ENCODE measurements around the gene MYRF.

MYRF gene

DNA sequence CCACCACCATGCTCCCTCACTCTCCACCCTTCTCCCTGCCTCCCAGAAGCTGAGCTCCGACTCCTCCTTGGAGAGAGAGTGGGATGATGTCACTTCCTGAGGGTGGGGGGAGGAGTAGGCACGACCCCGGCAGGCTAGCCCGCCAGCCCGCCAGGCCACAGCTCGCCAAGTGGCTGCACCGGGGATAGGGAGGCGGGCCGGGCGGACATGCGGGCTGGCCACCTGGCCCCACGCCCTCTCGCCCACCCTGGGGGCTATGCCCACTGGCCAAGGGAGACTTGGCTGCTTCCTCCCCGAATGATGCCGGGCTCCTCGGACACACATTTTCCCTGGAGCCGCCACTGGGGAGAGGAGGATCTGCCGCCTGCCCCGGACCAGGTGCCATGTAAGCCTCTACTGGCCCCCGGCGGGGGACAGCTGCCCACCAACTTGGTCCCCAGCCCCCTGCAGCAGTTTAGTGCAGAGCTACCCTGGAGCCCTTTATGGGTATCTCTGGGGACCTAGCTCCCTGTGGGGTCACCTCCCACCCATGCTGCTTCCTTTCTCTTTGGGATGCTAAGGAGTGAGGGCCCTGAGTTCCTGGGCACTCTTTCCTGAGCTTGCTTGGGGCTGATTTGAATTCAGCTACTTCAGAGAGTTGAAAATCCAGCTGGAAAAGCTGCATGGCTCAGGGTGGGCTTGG, 33.7 kb upstream of the MYRF start:
- no peak for DNase-seq (ENCODE audit: low read depth)

DNA sequence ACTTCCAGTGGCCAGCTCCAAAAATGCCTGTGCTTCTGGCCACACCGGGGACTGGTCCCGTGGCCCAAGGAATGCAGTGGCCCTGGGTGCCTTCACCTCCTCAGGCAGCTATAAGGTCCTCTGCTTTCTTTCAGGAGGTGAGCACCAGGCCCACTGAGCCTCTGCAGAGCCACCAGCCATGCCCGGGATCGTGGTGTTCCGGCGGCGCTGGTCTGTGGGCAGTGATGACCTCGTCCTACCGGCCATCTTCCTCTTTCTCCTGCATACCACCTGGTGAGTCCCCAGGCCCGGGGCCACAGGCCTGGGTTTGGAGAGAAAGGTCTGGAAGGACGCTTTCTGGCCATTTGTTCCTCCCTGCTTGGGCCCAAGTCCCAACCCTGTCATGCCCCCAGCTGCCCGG, 32.5 kb upstream of the MYRF start:
- no peak for DNase-seq (ENCODE audit: low read depth)

DNA sequence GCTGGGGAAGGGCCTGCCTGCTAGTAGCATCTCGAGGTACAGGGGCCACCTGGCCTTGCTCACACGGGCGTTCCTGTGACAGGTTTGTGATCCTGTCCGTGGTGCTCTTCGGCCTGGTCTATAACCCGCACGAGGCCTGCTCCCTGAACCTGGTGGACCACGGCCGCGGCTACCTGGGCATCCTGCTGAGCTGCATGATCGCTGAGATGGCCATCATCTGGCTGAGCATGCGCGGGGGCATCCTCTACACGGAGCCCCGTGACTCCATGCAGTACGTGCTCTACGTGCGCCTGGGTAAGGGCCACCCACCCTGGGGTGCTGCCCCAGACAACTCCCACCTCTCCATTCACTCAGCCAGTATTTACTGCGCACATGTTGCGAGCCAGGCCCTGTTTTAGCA, 31.8 kb upstream of the MYRF start:
- no peak for DNase-seq (ENCODE audit: low read depth)

DNA sequence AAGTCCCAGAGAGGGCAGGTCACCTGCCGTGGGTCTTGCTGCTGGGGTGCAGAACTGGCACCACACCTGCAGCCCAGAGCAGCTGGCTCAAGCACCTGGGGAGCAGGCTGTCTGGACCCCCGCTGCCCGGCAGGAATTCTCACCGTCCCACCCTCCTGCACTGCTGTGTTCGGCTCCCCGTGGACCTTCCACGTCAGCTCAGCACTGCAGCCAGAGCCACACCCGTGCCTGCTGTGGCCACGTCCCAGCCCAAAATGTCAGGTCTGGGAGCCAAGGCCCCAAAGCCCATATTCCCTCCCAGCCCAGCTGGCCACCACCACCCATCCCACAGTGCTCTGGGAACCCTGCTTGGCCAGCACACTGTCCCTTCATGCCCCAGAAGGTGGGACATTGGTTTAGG, 28.0 kb upstream of the MYRF start:
- DNase-seq (ENCODE audit: low read depth) = no peak

DNA sequence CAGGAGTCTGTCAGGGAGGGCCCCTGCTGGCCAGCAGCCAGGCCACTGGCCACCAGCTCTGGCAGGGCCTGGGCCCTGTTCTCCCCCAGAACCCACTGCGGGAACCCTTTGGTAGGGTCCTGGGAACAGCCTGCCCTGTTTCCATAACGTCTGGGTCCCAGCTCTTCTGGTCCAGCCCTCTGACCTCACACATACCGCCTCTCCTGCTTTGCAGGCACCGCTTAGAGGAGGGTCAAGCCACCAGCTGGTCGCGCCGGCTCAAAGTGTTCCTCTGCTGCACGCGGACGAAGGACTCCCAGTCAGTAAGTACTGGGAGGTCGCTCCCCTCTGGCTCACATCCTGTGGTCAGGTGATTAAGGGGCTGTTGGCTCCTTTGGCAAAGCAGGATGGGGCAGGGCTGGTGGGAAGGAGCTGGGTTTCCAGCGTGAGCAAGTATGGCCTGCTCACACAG, 26.6 kb upstream of the MYRF start:
- no peak for DNase-seq (ENCODE audit: low read depth)

DNA sequence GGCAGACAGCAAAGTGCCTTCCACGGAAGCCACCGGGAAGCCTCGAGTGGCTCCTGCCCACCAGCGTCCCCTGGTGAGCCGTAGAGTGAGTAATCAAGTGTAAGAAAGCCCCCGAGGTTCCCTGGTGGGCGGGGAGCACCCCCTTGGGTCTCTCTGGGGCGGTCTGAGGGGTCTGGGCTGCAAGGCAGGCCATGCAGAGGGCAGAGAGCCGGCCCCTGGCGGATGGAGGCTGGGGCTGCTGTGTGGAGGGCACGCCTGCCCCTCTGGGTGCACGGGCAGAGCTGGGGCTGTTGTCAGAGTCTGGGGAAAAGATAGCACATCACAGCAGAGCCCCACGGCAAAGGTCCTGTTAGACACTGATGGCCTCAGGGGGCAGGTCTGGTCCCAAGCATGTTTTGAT, 25.7 kb upstream of the MYRF start:
- no peak for DNase-seq (ENCODE audit: low read depth)

DNA sequence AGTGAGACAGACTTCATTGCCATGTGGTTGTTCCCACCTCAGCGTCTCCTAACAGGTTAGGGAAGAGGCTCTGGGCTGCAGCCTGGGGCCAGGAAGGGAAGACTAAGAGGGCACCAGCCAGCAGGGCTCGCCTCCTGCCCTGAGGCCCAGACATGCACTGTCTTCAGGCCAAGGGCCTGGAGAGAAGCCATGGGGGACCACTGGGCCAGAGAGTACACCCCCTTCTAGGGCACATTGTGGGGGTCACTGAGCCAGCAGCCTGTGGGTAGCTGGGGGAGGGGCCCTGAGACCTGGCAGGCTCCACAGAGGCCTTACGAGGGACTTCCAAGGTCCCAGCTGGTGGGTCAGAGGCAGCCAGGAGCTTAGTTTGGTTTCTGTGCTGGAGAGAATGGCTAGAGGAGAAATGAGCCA, 25.0 kb upstream of the MYRF start:
- no peak for DNase-seq (ENCODE audit: low read depth)

DNA sequence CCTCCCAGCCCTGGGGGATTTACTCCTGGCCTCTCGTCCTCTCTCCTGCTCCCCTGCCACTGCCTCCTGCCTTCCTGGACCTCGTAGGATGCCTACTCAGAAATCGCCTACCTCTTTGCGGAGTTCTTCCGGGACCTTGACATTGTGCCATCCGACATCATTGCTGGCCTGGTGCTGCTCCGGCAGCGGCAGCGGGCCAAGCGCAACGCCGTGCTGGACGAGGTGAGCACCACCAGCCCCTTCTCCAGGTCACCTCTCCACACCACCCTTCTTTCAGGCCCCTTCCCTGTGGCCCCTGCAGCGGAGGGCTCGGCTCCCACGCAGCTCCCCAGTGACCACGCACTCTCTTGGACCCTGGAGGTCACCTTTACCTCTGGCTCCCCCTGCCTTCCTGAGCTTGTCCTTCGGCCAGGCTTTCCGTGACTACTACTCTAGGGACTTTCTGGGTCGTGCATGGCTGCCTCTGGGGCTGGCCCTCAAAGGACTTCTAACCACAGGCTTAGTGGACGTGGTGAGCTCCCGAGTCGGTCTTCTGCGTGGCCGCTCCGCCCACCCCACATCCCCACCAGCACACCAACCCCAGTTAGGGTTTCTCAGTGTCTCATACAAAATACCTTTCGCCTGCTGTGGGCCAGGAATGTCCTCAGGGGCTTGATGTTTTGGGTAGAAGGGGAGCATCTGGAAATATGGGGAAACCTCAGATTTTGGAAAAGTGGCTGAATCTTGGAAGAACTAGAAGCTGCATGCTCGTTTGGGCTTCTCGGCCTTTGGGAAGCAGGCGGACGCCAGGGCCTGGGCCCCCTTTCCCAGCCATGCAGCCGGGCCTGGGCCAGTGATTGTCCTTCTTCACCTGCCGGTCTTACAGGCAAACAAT, 24.1 kb upstream of the MYRF start:
- DNase-seq (ENCODE audit: low read depth) = no peak

DNA sequence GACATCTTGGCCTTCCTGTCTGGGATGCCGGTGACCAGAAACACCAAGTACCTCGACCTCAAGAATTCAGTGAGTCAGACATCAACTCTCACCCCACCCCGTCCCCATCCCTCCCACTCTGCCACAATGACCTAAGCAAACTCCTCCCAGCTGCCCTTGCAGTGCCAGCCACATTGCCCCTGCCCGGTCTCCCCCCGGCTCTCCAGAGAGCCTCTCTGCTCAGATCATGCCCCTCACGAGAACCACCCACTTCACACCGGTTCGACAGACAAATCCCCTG, 23.6 kb upstream of the MYRF start:
- no peak for DNase-seq (ENCODE audit: low read depth)

DNA sequence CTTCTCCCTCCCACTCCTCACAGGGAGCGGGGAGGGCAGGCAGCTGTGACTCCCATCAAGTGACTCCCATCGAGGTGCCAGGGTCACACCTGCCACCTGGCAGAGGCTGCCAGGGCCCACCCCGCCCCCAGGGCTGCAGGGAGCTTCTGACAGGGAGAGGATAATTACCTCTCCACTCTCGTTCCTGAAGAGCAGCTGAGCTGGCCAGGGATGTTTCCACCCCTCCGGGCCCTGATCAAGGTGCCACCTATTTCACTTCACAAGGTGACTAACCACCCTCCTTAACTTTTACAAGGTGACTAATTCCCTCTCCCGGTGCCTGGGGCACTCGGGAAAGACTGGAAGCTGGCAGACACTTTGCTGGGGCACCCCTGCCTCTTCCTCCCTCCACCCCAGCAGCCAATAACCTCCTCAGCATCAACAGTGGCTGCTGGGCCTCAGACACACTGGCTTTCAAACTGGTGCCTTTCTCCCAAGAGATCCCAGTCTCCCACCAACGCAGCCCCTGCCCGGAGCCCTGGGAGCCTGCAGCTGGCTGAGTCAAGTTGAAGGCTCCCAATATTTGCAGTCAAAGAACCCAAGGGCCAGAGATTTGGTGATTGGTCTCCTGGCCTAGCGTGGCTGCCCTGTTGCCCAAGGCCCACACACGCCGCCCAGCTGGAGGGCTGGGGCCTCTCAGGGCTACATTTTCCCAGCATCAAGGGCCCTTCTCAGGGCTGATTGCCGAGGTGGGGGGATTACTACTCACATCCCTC, 22.0 kb upstream of the MYRF start:
- no peak for DNase-seq (ENCODE audit: low read depth)

DNA sequence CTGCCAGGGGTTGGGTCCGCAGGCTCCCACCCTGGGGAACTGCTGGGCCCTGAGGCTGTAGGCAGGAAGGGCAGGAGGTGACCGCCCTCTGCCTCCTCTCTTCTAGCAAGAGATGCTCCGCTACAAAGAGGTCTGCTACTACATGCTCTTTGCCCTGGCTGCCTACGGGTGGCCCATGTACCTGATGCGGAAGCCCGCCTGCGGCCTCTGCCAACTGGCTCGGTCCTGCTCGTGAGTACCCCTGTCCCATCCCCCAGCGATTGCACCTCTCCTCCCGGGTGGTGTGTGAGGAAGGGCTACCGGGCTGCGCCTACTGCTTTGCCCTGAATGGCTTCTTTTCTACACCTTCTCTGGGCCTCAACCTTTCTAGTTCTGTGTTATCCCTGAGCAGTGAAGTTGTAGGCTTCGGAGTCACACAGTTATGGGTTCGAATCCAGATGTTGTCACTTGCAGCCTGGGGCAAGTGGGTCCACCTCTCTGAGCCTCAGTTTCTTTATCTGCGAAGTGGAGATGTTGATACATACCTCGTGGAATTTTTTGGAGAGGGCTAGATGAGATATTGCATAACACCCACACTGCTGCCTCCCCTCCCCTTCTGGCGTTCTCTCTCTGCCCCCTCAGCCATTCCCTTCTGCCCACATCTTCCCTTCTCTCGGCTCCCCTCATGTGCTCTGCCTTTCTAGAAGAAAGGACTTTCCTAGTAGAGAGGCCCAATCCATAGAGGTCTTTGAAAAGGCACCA, 21.1 kb upstream of the MYRF start:
- DNase-seq (ENCODE audit: low read depth) = no peak

DNA sequence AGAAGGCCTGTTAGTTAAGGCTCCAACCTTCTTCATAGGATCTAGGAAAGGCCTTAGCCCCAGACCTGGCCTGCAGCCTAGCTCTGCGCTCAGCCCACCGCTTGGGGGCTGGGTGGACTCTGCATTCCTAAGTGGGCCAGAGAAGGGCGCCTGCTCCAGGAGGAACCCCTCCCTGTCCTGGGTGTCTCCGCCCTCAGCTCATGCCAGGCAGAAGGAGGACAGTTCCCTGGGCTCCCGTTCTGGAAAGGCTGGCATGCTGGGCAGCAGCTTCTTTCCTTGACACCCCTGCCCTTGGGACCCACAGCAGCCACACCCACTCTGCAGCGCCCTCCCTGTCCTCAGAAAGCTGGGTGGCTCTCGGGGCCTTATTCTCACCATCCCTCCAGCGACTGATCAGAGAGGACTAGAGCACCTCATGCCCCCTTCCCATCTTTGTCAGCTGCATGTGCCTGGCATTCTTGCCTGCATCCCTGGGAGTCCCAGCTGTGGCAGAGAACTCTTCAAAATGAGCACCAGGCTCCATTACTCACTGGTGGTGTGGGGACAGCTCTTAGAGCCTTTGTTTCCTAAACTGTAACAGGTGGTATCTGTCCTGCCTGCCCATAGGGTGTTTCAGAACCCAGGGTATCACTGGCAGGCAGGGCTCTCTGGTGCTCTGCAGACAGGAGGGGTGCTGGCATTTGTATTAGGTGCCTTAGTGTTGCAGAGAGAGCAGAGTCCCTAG, 20.3 kb upstream of the MYRF start:
- DNase-seq (ENCODE audit: low read depth) = no peak

DNA sequence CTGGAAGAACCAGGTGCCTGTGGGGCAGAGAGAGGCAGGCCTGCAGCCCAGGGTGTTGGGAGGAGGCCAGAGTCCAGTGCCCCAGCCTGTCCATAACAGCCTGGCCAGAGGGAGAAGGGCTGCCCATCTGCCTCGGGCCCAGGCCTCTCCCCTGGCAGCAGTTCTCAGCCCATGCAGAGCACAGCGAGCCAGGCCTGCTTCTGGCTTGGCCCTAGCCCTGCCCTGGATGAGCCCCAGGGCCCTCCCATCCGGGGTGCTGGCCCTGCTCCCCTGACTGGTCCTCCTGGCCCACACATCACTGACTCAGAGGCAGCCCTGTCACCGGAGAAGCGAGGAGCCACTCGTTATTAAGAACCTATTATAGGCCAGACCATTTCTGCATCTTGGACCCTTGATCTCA, 19.7 kb upstream of the MYRF start:
- no peak for DNase-seq (ENCODE audit: low read depth)

DNA sequence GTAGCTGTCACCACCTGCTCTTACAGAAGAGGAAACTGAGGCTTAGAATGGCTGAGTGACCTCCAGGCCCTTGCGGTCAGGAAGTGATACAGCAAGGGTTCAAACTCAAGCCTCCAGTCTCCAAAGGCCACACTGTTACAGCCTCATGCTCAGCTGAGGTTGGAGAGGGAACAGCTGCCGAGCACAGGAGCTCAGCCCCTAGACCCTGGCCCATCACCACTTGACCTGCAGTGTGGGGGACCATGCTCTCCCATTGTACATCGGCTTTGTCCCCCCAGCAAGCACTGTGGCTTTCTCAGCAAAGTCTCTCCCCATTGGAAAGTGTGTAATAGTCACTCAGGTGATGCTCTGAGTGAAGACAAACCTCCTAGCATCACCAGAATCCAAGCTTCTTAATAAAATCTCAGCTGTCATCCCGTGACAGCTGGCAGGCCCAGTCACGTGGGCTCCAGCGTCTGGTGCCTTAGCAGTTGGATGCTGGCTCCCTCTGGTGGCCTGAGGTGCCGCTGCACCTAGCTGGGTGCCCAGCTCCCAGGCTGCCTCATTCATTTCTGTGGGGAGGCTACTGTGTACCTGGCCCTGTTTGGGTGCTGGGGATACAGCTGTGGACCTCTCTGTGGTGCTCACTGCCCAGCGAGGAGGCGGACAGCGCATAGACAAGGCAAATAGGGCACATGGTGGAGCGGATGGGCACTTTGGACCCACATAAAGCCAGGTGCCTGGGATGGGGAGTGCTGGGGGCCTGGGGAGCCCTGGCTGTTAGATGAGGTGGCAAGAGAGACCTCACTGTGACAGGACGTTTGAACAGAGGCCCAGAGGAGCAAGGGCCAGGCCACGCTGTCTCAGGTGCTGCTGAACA, 19.1 kb upstream of the MYRF start:
- peak; percentile 77 for DNase-seq (ENCODE audit: low read depth)

DNA sequence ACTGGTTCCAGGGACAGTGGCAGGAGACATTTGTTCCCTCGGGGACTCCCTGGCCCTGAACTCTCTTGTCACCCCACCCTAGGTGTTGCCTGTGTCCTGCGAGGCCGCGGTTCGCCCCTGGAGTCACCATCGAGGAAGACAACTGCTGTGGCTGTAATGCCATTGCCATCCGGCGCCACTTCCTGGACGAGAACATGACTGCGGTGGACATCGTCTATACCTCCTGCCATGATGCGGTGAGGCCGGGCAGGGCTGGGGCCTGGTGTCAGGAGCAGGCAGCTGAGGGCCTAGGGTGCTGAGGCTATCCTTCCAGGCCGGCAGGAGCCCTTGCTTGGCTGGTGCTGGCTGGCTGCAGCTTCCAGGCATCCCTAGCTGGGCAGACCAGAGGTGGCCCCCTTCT, 17.7 kb upstream of the MYRF start:
- DNase-seq (ENCODE audit: low read depth) = no peak

DNA sequence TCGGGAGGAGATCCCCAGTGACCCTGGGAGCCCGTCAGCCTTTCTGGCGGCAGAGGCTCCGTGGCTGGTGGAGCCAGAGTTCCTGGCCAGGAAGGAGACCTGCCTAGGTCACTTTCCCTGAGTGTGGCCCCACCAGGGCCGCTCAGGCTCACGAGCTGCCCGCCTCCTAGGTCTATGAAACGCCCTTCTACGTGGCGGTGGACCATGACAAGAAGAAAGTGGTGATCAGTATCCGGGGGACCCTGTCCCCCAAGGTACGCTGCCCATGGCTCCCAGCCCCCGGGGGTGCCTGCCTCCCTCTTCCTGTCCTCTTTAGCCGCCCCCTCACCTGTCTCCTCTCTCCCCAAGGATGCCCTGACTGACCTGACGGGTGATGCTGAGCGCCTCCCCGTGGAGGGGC, 17.0 kb upstream of the MYRF start:
- no peak for DNase-seq (ENCODE audit: low read depth)

DNA sequence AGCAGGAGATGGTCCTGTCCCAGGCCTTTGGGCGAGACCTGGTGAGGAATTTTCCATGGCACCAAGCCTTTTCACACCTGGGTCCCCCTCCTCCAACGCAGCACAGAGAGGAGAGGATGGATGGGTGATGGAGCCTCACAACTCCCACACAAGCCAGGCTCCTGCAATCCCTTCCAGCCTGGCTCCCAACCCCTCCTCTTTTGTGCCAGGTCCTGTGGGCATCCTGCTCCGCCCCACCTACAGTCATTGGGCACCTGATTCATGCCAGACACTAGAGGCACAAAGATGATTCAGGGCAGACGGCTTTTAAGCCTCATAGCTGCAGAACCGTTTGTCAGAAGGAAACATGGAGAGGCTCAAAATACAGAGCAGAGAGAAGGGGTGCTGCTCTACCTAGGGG, 16.1 kb upstream of the MYRF start:
- DNase-seq (ENCODE audit: low read depth) = no peak

DNA sequence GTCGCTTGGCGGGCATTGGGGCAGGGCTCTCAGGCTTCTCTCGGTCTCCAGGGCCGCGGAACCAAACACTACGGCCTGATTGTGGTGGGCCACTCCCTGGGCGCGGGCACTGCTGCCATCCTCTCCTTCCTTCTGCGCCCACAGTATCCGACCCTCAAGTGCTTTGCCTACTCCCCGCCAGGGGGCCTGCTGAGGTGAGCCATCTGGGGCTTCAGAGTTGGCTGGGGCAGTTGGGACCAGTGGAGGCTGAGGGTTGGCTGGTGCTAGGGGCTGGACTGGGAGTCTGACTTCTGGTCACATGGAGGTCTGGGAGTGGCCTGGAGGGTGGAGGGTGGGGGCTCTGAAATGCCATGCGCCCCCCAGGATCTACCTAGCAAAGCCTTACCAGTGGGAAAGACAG, 15.3 kb upstream of the MYRF start:
- DNase-seq (ENCODE audit: low read depth) = no peak

DNA sequence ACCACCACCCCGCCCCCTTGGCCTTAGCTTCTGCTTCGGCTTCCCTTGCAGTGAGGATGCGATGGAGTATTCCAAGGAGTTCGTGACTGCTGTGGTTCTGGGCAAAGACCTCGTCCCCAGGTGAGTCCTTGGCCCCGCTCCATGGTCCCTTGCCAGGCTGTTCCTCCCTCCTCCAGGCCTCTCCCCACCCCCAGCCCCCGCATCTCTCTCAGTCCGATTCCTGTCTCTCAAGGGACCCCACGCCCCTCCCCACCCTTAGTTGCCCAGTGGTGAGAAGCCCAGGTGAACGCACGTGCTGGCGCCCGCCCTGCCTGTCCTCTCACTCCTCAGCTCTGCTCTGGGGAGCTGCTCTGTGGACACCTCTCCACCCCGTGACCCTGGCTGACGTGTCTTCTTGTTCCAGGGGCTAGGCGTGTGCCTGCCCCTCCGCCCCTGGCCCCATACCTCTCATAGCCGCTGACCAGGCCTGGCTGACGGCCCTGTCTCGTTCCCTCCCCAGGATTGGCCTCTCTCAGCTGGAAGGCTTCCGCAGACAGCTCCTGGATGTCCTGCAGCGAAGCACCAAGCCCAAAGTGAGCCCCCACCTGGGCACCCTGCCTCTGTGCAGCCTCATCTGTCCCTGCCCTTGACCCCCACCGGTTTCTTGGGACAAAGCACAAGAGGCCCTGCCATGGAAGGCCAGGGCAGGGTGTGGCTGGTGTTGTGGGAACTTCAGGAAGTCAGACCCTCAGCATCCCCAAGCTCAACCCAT, 14.6 kb upstream of the MYRF start:
- DNase-seq (ENCODE audit: low read depth) = no peak

DNA sequence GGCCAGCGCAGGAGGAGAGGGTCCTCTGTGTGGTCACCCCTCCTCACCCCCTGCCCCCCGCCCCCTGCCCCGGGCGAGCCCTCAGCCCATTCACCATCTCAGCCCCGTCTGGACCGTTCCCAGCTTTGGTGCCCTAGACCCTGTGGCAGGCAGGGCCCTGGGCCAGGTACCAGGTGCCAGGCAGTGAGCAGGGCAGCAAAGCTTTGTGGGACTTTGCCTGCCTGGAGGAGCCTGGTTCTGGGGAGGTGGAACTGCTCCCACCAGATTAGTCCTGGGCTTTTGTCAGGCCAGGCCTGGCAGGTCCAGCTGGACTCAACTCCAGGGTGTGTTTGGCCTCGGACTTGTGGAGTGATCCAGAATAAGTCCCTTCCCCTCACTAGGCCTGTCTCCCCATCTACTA, 13.7 kb upstream of the MYRF start:
- no peak for DNase-seq (ENCODE audit: low read depth)
